GM23338 (cell line): ENCODE data around the gene PSMA2.
"Not testable (repeated sequence)": the region's sequence is repeated elsewhere in the genome, so short reads cannot be mapped to it uniquely, and the experiment has no call there.

Experiments used
- CREB1 ChIP-seq: fragments of 250-450 bp; sonication (Bioruptor Pico); IDR thresholded peaks from 2 replicates; pipeline ENCODE4 v1.5.0; 2020; ENCODE audit warnings: low read depth, mild to moderate bottlenecking, moderate library complexity
- EZH2 ChIP-seq: fragments of 200-600 bp; sonication (generic); IDR thresholded peaks from one replicate; pipeline ENCODE4 v1.8.0; 2017; ENCODE audit warnings: antibody characterized with exemption, mild to moderate bottlenecking, low read depth; ENCODE audit not compliant: unreplicated experiment
- EZH2phosphoT487 ChIP-seq: fragments of 200-600 bp; sonication (generic); IDR thresholded peaks from one replicate; pipeline ENCODE4 v1.8.1; 2018; ENCODE audit warnings: antibody characterized with exemption; ENCODE audit not compliant: unreplicated experiment
- JUNB ChIP-seq: IDR thresholded peaks from one replicate; pipeline ENCODE4 v1.6.1; 2016; ENCODE audit warnings: antibody characterized with exemption; ENCODE audit not compliant: unreplicated experiment
- POLR2AphosphoS5 ChIP-seq: IDR thresholded peaks from 2 replicates; pipeline ENCODE4 v1.6.1; 2016; ENCODE audit warnings: antibody characterized with exemption, low read depth
- ZNF114 ChIP-seq: fragments of 250-450 bp; sonication (Bioruptor Pico); IDR thresholded peaks from 2 replicates; pipeline ENCODE4 v1.5.0; 2020; ENCODE audit warnings: mild to moderate bottlenecking, moderate library complexity
- TF ChIP-seq, protein P1 (sequence below), 2 experiments: fragments of 200-600 bp in 1 of 2; sonication (generic) in 1 of 2; conservative IDR thresholded peaks; 2 replicates each; pipeline versions ENCODE4 v1.5.1 to v1.6.1; 2016 to 2017; ENCODE audit warnings: antibody characterized with exemption in 2 of 2, low read depth in 2 of 2, mild to moderate bottlenecking in 2 of 2, moderate library complexity in 1 of 2
- TF ChIP-seq, protein P2 (sequence below): IDR thresholded peaks from one replicate; pipeline ENCODE4 v1.6.1; 2018; ENCODE audit warnings: antibody characterized with exemption; ENCODE audit not compliant: unreplicated experiment

DNA sequence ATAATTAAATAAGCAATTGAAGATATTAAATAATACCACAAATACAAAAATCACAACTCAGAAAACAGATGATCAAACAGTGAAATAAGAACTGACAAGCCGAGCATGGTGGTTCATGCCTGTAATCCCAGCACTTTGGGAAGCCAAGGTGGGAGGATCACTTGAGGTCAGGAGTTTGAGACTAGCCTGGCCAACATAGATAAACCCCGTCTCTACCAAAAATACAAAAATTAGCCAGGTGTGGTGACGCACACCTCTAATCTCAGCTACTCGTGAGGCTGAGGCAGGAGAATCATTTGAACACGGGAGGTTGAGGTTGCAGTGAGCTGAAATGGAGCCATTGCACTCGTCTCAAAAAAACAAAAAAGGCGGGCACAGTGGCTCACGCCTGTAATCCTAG is 46.8 kb downstream of the PSMA2 start:
- TF ChIP-seq JUNB; EZH2phosphoT487; CREB1 (CRISPR knock-in tag); ZNF114; EZH2; POLR2AphosphoS5: not testable (repeated sequence)
- TF ChIP-seq, protein P1, sequence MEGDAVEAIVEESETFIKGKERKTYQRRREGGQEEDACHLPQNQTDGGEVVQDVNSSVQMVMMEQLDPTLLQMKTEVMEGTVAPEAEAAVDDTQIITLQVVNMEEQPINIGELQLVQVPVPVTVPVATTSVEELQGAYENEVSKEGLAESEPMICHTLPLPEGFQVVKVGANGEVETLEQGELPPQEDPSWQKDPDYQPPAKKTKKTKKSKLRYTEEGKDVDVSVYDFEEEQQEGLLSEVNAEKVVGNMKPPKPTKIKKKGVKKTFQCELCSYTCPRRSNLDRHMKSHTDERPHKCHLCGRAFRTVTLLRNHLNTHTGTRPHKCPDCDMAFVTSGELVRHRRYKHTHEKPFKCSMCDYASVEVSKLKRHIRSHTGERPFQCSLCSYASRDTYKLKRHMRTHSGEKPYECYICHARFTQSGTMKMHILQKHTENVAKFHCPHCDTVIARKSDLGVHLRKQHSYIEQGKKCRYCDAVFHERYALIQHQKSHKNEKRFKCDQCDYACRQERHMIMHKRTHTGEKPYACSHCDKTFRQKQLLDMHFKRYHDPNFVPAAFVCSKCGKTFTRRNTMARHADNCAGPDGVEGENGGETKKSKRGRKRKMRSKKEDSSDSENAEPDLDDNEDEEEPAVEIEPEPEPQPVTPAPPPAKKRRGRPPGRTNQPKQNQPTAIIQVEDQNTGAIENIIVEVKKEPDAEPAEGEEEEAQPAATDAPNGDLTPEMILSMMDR (conservative IDR thresholded peaks at IDR 0.05; ENCODE audit: low read depth in 2 of 2), result not testable (repeated sequence)
- TF ChIP-seq, protein P2, sequence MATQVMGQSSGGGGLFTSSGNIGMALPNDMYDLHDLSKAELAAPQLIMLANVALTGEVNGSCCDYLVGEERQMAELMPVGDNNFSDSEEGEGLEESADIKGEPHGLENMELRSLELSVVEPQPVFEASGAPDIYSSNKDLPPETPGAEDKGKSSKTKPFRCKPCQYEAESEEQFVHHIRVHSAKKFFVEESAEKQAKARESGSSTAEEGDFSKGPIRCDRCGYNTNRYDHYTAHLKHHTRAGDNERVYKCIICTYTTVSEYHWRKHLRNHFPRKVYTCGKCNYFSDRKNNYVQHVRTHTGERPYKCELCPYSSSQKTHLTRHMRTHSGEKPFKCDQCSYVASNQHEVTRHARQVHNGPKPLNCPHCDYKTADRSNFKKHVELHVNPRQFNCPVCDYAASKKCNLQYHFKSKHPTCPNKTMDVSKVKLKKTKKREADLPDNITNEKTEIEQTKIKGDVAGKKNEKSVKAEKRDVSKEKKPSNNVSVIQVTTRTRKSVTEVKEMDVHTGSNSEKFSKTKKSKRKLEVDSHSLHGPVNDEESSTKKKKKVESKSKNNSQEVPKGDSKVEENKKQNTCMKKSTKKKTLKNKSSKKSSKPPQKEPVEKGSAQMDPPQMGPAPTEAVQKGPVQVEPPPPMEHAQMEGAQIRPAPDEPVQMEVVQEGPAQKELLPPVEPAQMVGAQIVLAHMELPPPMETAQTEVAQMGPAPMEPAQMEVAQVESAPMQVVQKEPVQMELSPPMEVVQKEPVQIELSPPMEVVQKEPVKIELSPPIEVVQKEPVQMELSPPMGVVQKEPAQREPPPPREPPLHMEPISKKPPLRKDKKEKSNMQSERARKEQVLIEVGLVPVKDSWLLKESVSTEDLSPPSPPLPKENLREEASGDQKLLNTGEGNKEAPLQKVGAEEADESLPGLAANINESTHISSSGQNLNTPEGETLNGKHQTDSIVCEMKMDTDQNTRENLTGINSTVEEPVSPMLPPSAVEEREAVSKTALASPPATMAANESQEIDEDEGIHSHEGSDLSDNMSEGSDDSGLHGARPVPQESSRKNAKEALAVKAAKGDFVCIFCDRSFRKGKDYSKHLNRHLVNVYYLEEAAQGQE, result not testable (repeated sequence)
